H1 (cell line): ENCODE measurements around the gene CACNG1. TPM values are rescaled to one million over a fixed set of nuclear protein-coding genes. Genes with fewer than 3 reads are reported as not detected.

Source experiments
- CTCF ChIA-PET: fragments of 300-600 bp; sonication (Branson Sonifier 250); formaldehyde crosslinking; loops from one replicate; lab custom pipeline; 2021; ENCODE audit not compliant: partially characterized antibody; lab: Charles Lee
- POLR2A ChIA-PET: fragments of 300-600 bp; sonication (Branson Sonifier 250); formaldehyde crosslinking; loops from one replicate; lab custom pipeline; 2021; ENCODE audit warnings: inconsistent platforms; ENCODE audit not compliant: partially characterized antibody; lab: Charles Lee
- DNase-seq, 2 experiments: peaks; one replicate each; pipeline versions ENCODE4 v3.0.0 to v3.0.0-alpha.2; 2010 to 2022; ENCODE audit warnings: low spot score in 2 of 2, low read depth in 1 of 2, mixed read lengths in 1 of 2
- FAIRE-seq: peaks from 2 replicates; lab custom pipeline; 2011; peaks lifted over from hg19 to GRCh38; lab: Jason Lieb, UNC
- H2AFZ ChIP-seq: 2 replicates; pipeline ENCODE4 v1.8.1; 2012; ENCODE audit warnings: low read length, inconsistent platforms
- H2AK5ac ChIP-seq: 2 replicates; pipeline ENCODE4 v1.6.1; 2013; ENCODE audit warnings: low read depth, low read length
- H2BK120ac ChIP-seq: replicated peaks from 2 replicates; pipeline ENCODE3; 2013; ENCODE audit warnings: low read depth, low read length, inconsistent platforms
- H2BK12ac ChIP-seq: 2 replicates; pipeline ENCODE4 v1.6.1; 2013; ENCODE audit warnings: low read depth, low read length
- H2BK15ac ChIP-seq: 2 replicates; pipeline ENCODE4 v1.6.1; 2013; ENCODE audit warnings: low read length
- H2BK20ac ChIP-seq: 2 replicates; pipeline ENCODE4 v1.6.1; 2013; ENCODE audit warnings: low read length
- H2BK5ac ChIP-seq: 2 replicates; pipeline ENCODE4 v1.6.1; 2013; ENCODE audit warnings: low read depth, low read length
- H3K14ac ChIP-seq: 2 replicates; pipeline ENCODE4 v1.6.1; 2013; ENCODE audit warnings: inconsistent platforms; ENCODE audit not compliant: insufficient read length
- H3K18ac ChIP-seq: 2 replicates; pipeline ENCODE4 v1.6.1; 2013; ENCODE audit warnings: low read length; ENCODE audit errors: extremely low read depth
- H3K23ac ChIP-seq: 2 replicates; pipeline ENCODE4 v1.6.1; 2013; ENCODE audit warnings: inconsistent platforms; ENCODE audit not compliant: insufficient read length
- H3K23me2 ChIP-seq: 2 replicates; pipeline ENCODE4 v1.6.1; 2013; ENCODE audit warnings: low read depth, low read length
- H3K27ac ChIP-seq: 2 replicates; pipeline ENCODE4 v1.6.1; 2011; ENCODE audit warnings: low read depth, low read length, inconsistent platforms
- H3K27me3 ChIP-seq, 4 experiments: replicated peaks in 1 of 4; 1 replicate in 1 of 4; 2 replicates in 3 of 4; pipeline versions ENCODE4 v1.6.1 to v1.8.1; 2011 to 2013; ENCODE audit warnings: low read length in 3 of 4, mild to moderate bottlenecking in 3 of 4, inconsistent platforms in 2 of 4, mixed read lengths in 2 of 4, moderate library complexity in 1 of 4; ENCODE audit not compliant: control insufficient read depth in 3 of 4, insufficient read depth in 3 of 4; ENCODE audit errors: extremely low read depth in 1 of 4
- H3K36me3 ChIP-seq, 4 experiments: 2 replicates each; pipeline versions ENCODE4 v1.6.1 to v1.8.1; 2011 to 2013; ENCODE audit warnings: mild to moderate bottlenecking in 4 of 4, low read length in 3 of 4, moderate library complexity in 2 of 4, control low read depth in 1 of 4, inconsistent platforms in 1 of 4; ENCODE audit not compliant: insufficient read depth in 4 of 4, control insufficient read depth in 2 of 4
- H3K4ac ChIP-seq: replicated peaks from 2 replicates; pipeline ENCODE3; 2013; ENCODE audit warnings: low read length, low read depth, mixed read lengths, inconsistent platforms; ENCODE audit not compliant: insufficient read length
- H3K4me1 ChIP-seq, 4 experiments: replicated peaks in 1 of 4; 1 replicate in 1 of 4; 2 replicates in 3 of 4; pipeline versions ENCODE4 v1.6.1 to v1.8.1; 2011 to 2013; ENCODE audit warnings: low read length in 3 of 4, inconsistent platforms in 2 of 4, mixed read lengths in 1 of 4; ENCODE audit not compliant: insufficient read depth in 4 of 4, control insufficient read depth in 3 of 4
- H3K4me2 ChIP-seq, 2 experiments: 2 replicates each; pipeline versions ENCODE4 v1.6.1 to v1.8.1; 2011 to 2013; ENCODE audit warnings: low read depth in 2 of 2, low read length in 2 of 2, control low read depth in 1 of 2, inconsistent platforms in 1 of 2, mild to moderate bottlenecking in 1 of 2; ENCODE audit not compliant: insufficient read depth in 1 of 2
- H3K4me3 ChIP-seq, 4 experiments: fragments of 200-600, 300-600 bp in 1 of 4; sonication (generic), shearing (Covaris generic), sonication (Bioruptor Twin) in 1 of 4; 2 replicates each; pipeline versions ENCODE4 v1.5.1 to v1.8.1; 2011 to 2016; ENCODE audit warnings: low read length in 4 of 4, low read depth in 3 of 4, control low read depth in 2 of 4, inconsistent platforms in 2 of 4, mild to moderate bottlenecking in 2 of 4, mixed read lengths in 1 of 4, moderate library complexity in 1 of 4; ENCODE audit not compliant: insufficient read depth in 2 of 4; ENCODE audit errors: extremely low read depth in 1 of 4
- H3K56ac ChIP-seq: replicated peaks from 2 replicates; pipeline ENCODE3; 2013; ENCODE audit warnings: low read depth, mild to moderate bottlenecking, mixed read lengths, low read length, inconsistent platforms; ENCODE audit not compliant: insufficient read length
- H3K79me1 ChIP-seq: 2 replicates; pipeline ENCODE4 v1.6.1; 2013; ENCODE audit warnings: low read depth, low read length, control low read depth
- H3K79me2 ChIP-seq, 2 experiments: 2 replicates each; pipeline versions ENCODE4 v1.6.1 to v1.8.1; 2012 to 2013; ENCODE audit warnings: low read length in 2 of 2, mild to moderate bottlenecking in 2 of 2, inconsistent platforms in 1 of 2; ENCODE audit not compliant: insufficient read depth in 2 of 2, control insufficient read depth in 1 of 2
- H3K9ac ChIP-seq, 4 experiments: replicated peaks in 1 of 4; 1 replicate in 1 of 4; 2 replicates in 3 of 4; pipeline versions ENCODE4 v1.6.1 to v1.8.1; 2011 to 2013; ENCODE audit warnings: low read depth in 3 of 4, low read length in 3 of 4, control low read depth in 2 of 4, mild to moderate bottlenecking in 2 of 4, moderate library complexity in 2 of 4, inconsistent platforms in 1 of 4; ENCODE audit errors: extremely low read depth in 1 of 4
- H3K9me3 ChIP-seq, 2 experiments: 2 replicates each; pipeline versions ENCODE4 v1.6.1 to v1.8.1; 2012 to 2013; ENCODE audit warnings: mild to moderate bottlenecking in 2 of 2, moderate library complexity in 2 of 2, control low read depth in 1 of 2, inconsistent platforms in 1 of 2, low read depth in 1 of 2, low read length in 1 of 2, mixed read lengths in 1 of 2; ENCODE audit not compliant: insufficient read depth in 2 of 2
- H4K20me1 ChIP-seq, 2 experiments: replicated peaks in 1 of 2; 2 replicates each; pipeline versions ENCODE3 to v1.8.1; 2011 to 2013; ENCODE audit warnings: inconsistent platforms in 2 of 2, low read length in 2 of 2, mild to moderate bottlenecking in 1 of 2; ENCODE audit not compliant: insufficient read depth in 2 of 2, control insufficient read depth in 1 of 2
- H4K5ac ChIP-seq: 2 replicates; pipeline ENCODE4 v1.6.1; 2013; ENCODE audit warnings: low read length, low read depth, mixed read lengths, inconsistent platforms; ENCODE audit not compliant: insufficient read length
- H4K8ac ChIP-seq: 2 replicates; pipeline ENCODE4 v1.8.0; 2013; ENCODE audit warnings: mild to moderate bottlenecking, moderate library complexity, low read length, inconsistent platforms; ENCODE audit not compliant: insufficient read depth; ENCODE audit errors: extremely low read depth
- H4K91ac ChIP-seq: replicated peaks from 2 replicates; pipeline ENCODE3; 2013; ENCODE audit warnings: low read length, mixed read lengths, inconsistent platforms; ENCODE audit not compliant: insufficient read length
- EZH2 ChIP-seq: fragments of 200-600 bp; sonication (generic); IDR thresholded peaks from 2 replicates; pipeline ENCODE4 v1.7.1; 2012; ENCODE audit warnings: low read depth, mild to moderate bottlenecking, moderate library complexity, low read length, inconsistent platforms; ENCODE audit not compliant: severe bottlenecking
- FOSL1 ChIP-seq: IDR thresholded peaks from 2 replicates; pipeline ENCODE4 v1.6.1; 2011; ENCODE audit warnings: mild to moderate bottlenecking, low read depth, low read length, moderate library complexity; ENCODE audit not compliant: insufficient read depth
- GTF2F1 ChIP-seq: IDR thresholded peaks from 2 replicates; pipeline ENCODE4 v1.6.1; 2012; ENCODE audit warnings: low read depth, low read length, improper control_type of control experiment, borderline replicate concordance
- HDAC2 ChIP-seq, 2 experiments: fragments of 300-600 bp in 1 of 2; sonication (generic) in 1 of 2; IDR thresholded peaks; 2 replicates each; pipeline ENCODE4 v1.6.1; 2011 to 2012; ENCODE audit warnings: low read depth in 2 of 2, low read length in 2 of 2, mild to moderate bottlenecking in 2 of 2, moderate library complexity in 2 of 2, borderline replicate concordance in 1 of 2, inconsistent platforms in 1 of 2
- HDAC6 ChIP-seq: IDR thresholded peaks from one replicate; pipeline ENCODE4 v1.7.1; 2012; ENCODE audit warnings: low read depth, mild to moderate bottlenecking, inconsistent platforms, low read length, moderate library complexity
- MAFK ChIP-seq: IDR thresholded peaks from 2 replicates; pipeline ENCODE4 v1.6.1; 2012; ENCODE audit warnings: low read depth, mild to moderate bottlenecking, improper control_type of control experiment, low read length
- MAX ChIP-seq: IDR thresholded peaks from 2 replicates; pipeline ENCODE4 v1.6.1; 2012; ENCODE audit warnings: inconsistent platforms
- RBBP5 ChIP-seq: IDR thresholded peaks from 2 replicates; pipeline ENCODE4 v1.7.1; 2012; ENCODE audit warnings: low read depth, mild to moderate bottlenecking, inconsistent platforms, low read length, moderate library complexity, borderline replicate concordance
- RNF2 ChIP-seq: fragments of 200-900, 300-1000 bp; sonication (generic); IDR thresholded peaks from 2 replicates; pipeline ENCODE4 v1.7.1; 2016; ENCODE audit warnings: borderline replicate concordance, low read depth, mild to moderate bottlenecking, antibody characterized with exemption, low read length; ENCODE audit not compliant: poor library complexity, severe bottlenecking; ENCODE audit errors: missing control alignments
- SIN3A ChIP-seq, 2 experiments: IDR thresholded peaks in 1 of 2; conservative IDR thresholded peaks in 1 of 2; 2 replicates each; pipeline ENCODE4 v1.6.1; 2011 to 2012; ENCODE audit warnings: low read length in 2 of 2, improper control_type of control experiment in 1 of 2, low read depth in 1 of 2, mild to moderate bottlenecking in 1 of 2
- SRF ChIP-seq: IDR thresholded peaks from 2 replicates; pipeline ENCODE4 v1.6.1; 2011; ENCODE audit warnings: mild to moderate bottlenecking, low read depth, low read length, moderate library complexity
- TBP ChIP-seq: IDR thresholded peaks from 2 replicates; pipeline ENCODE4 v1.6.1; 2011; ENCODE audit warnings: low read depth, low read length, improper control_type of control experiment
- ZNF274 ChIP-seq: IDR thresholded peaks from 2 replicates; pipeline ENCODE4 v1.7.0; 2012; ENCODE audit warnings: low read length, borderline replicate concordance; ENCODE audit errors: extremely low read depth
- WGBS, 2 experiments: shearing (Covaris generic) in 1 of 2; methylation state at CpG; one replicate each; pipeline versions ENCODE4 v1.1.6 to v1.1.7; 2013 to 2015; ENCODE audit warnings: low lambda C conversion rate in 2 of 2, mixed read lengths in 2 of 2, inconsistent platforms in 1 of 2, low coverage in 1 of 2, missing lambda C conversion rate in 1 of 2; ENCODE audit not compliant: insufficient replicate concordance in 2 of 2, insufficient coverage in 1 of 2, insufficient read length in 1 of 2; ENCODE audit errors: extremely low coverage in 1 of 2, missing lambda C conversion rate in 1 of 2; 5-methylcytosine and 5-hydroxymethylcytosine counted together
- polyA plus RNA-seq, 7 experiments: library from polyadenylated mRNA; depleted of rRNA in 3 of 7; stranded (reverse) in 5 of 7; unstranded in 2 of 7; fragments of >200 nt in 5 of 7; fragments of 200-250 nt in 2 of 7; gene quantifications; 1 replicate in 5 of 7; 2 replicates in 1 of 7; 4 replicates in 1 of 7; pipeline versions ENCODE4 v1.2.1 to v1.2.3, GENCODE V29; 2011 to 2013; ENCODE audit warnings: missing spikeins in 2 of 7, mixed read lengths in 2 of 7
- total RNA-seq: library from RNA; stranded (reverse); fragmentation: NEBNext Ultra II Directional; extraction: Animal tissue kit (Norgen Biotek cat#: 25700); gene quantifications from 2 replicates; pipeline ENCODE4 v1.2.1, GENCODE V29; 2021

The CACNG1 gene
- total and polyA plus RNA-seq, 2 of the 8 experiments (the other 6 are each of a cell fraction or from before 2014, with no cell fraction given), result not detected

- H2BK12ac ChIP-seq, result no peak overlapping the region
- ChIA-PET CTCF (interaction anchor here (0.6 kb wide), 1 partner anchor 54 kb away, joined by 3 read pairs; no protein-coding TSS in a partner anchor), POLR2A (no interaction called here)
- H3K23ac ChIP-seq, result no peak overlapping the region
- H3K79me1 ChIP-seq, result no peaks in the 10 kb centered on the region
- no peak overlapping the region for H3K4me3 ChIP-seq
- H2BK120ac ChIP-seq, result no peak overlapping the region
- no peaks in the 10 kb centered on the region for H3K9me3 ChIP-seq
- H3K36me3 ChIP-seq, result no peaks in the 10 kb centered on the region
- H4K20me1 ChIP-seq, result no peaks in the 10 kb centered on the region
- H3K56ac ChIP-seq, result no peak overlapping the region
- no peak overlapping the region for H3K4ac ChIP-seq
- no peak overlapping the region for H3K18ac ChIP-seq
- no peak overlapping the region for H3K9ac ChIP-seq
- 94% methylated on average over 10 of the region's 11 CpGs; no CpG with 5 or more reads in 1 of the 2 experiments for WGBS, 2 experiments
- no peaks in the 10 kb centered on the region for H3K4me1 ChIP-seq
- no peak overlapping the region for H2BK20ac ChIP-seq
- H2AK5ac ChIP-seq, result no peak overlapping the region
- no peak overlapping the region for H3K14ac ChIP-seq
- H2BK5ac ChIP-seq, result no peak overlapping the region
- H2BK15ac ChIP-seq, result no peak overlapping the region
- no peaks in the 10 kb centered on the region for H3K27me3 ChIP-seq
- H3K4me2 ChIP-seq, result no peak overlapping the region
- DNase-seq (no peak), FAIRE-seq (no peak)
- H4K91ac ChIP-seq, result no peak overlapping the region
- H3K79me2 ChIP-seq, result no peaks in the 10 kb centered on the region
- H2AFZ ChIP-seq, result no peak overlapping the region
- H3K27ac ChIP-seq, result no peak overlapping the region
- H4K8ac ChIP-seq, result no peak overlapping the region
- H4K5ac ChIP-seq, result no peak overlapping the region
- no peaks in the 10 kb centered on the region for H3K23me2 ChIP-seq
- no peak for TF ChIP-seq HDAC2 (IDR thresholded peaks at IDR 0.05; ENCODE audit: borderline replicate concordance in 1 of 2, low read depth in 2 of 2, low read length in 2 of 2)
- no peak for TF ChIP-seq EZH2
- no peak for TF ChIP-seq MAX
- no peak for TF ChIP-seq MAFK
- no peak for TF ChIP-seq SIN3A (conservative IDR thresholded peaks at IDR 0.05 in 1 of 2, IDR thresholded peaks at IDR 0.05 in 1 of 2; ENCODE audit: low read depth in 1 of 2, low read length in 2 of 2)
- TF ChIP-seq HDAC6, result no peak
- no peak for TF ChIP-seq ZNF274
- TF ChIP-seq GTF2F1, result no peak
- no peak for TF ChIP-seq FOSL1
- TF ChIP-seq TBP, result no peak
- TF ChIP-seq RNF2, result no peak
- TF ChIP-seq RBBP5, result no peak
- TF ChIP-seq SRF, result no peak
Measured at GRCh38 chr17:67078292-67078691, 33.9 kb downstream of the CACNG1 start.
